GM12878 (cell line): ENCODE results near the gene DMXL1. TPM values are rescaled to one million over a fixed set of nuclear protein-coding genes. Genes with fewer than 3 reads are reported as not detected.

Source experiments
- ASH2L ChIP-seq: fragments of 300-600, 200-600 bp; sonication (generic); IDR thresholded peaks from 2 replicates; pipeline ENCODE4 v1.6.1; 2017; ENCODE audit warnings: low read depth, mild to moderate bottlenecking, borderline replicate concordance
- BCL3 ChIP-seq: IDR thresholded peaks from 2 replicates; pipeline ENCODE4 v1.6.1; 2011; ENCODE audit warnings: borderline replicate concordance, low read depth, mild to moderate bottlenecking, moderate library complexity, low read length; ENCODE audit not compliant: insufficient read depth, poor library complexity, severe bottlenecking
- BMI1 ChIP-seq: fragments of 450-650 bp; IDR thresholded peaks from 2 replicates; pipeline ENCODE4 v1.6.1; 2016; ENCODE audit warnings: mild to moderate bottlenecking, moderate library complexity, borderline replicate concordance
- CBX3 ChIP-seq: fragments of 200-600 bp; sonication (generic); IDR thresholded peaks from 2 replicates; pipeline ENCODE4 v1.6.1; 2016; ENCODE audit warnings: low read depth, borderline replicate concordance
- ELK1 ChIP-seq: IDR thresholded peaks from 2 replicates; pipeline ENCODE4 v1.6.1; 2012; ENCODE audit warnings: low read depth, low read length, improper control_type of control experiment
- EP300 ChIP-seq, 2 experiments: fragments of 150-350 bp in 1 of 2; IDR thresholded peaks; 2 replicates each; pipeline ENCODE4 v1.6.1; 2011 to 2012; ENCODE audit warnings: low read depth in 2 of 2, low read length in 2 of 2, borderline replicate concordance in 1 of 2, improper control_type of control experiment in 1 of 2, inconsistent platforms in 1 of 2; ENCODE audit not compliant: control insufficient read depth in 1 of 2
- FOXM1 ChIP-seq: IDR thresholded peaks from 2 replicates; pipeline ENCODE4 v1.6.1; 2012; ENCODE audit warnings: low read depth, mild to moderate bottlenecking, inconsistent platforms, low read length, moderate library complexity
- MAX ChIP-seq: IDR thresholded peaks from 2 replicates; pipeline ENCODE4 v1.6.1; 2012; ENCODE audit warnings: low read depth, low read length, improper control_type of control experiment
- MLLT1 ChIP-seq: fragments of 450-650 bp; IDR thresholded peaks from 2 replicates; pipeline ENCODE4 v1.6.1; 2016; ENCODE audit warnings: mild to moderate bottlenecking
- MXI1 ChIP-seq: fragments of 150-350 bp; IDR thresholded peaks from 2 replicates; pipeline ENCODE4 v1.6.1; 2011; ENCODE audit warnings: low read depth, mild to moderate bottlenecking, inconsistent platforms, low read length, improper control_type of control experiment
- NR2F1 ChIP-seq: fragments of 450-650 bp; conservative IDR thresholded peaks from 2 replicates; pipeline ENCODE4 v1.6.1; 2017; ENCODE audit warnings: mild to moderate bottlenecking
- NRF1 ChIP-seq: conservative IDR thresholded peaks from 2 replicates; pipeline ENCODE4 v1.6.1; 2011; ENCODE audit warnings: mild to moderate bottlenecking, low read depth, low read length, improper control_type of control experiment
- PRDM15 ChIP-seq: fragments of 450-650 bp; formaldehyde crosslinking; IDR thresholded peaks from 2 replicates; pipeline ENCODE4 v1.4.0; 2020; ENCODE audit warnings: mild to moderate bottlenecking, moderate library complexity
- RAD51 ChIP-seq: fragments of 450-650 bp; IDR thresholded peaks from 2 replicates; pipeline ENCODE4 v1.6.1; 2016; ENCODE audit warnings: moderate library complexity, mild to moderate bottlenecking, inconsistent platforms
- RB1 ChIP-seq: fragments of 450-650 bp; formaldehyde crosslinking; IDR thresholded peaks from 2 replicates; pipeline ENCODE4 v1.6.1; 2017; ENCODE audit warnings: mild to moderate bottlenecking, borderline replicate concordance
- TAF1 ChIP-seq: IDR thresholded peaks from 2 replicates; pipeline ENCODE4 v1.6.1; 2011; ENCODE audit warnings: mild to moderate bottlenecking, low read depth, low read length, borderline replicate concordance
- ZNF207 ChIP-seq: fragments of 450-650 bp; IDR thresholded peaks from 2 replicates; pipeline ENCODE4 v1.6.1; 2014; ENCODE audit warnings: antibody characterized with exemption, mild to moderate bottlenecking, borderline replicate concordance
- ZNF687 ChIP-seq: fragments of 450-650 bp; IDR thresholded peaks from 2 replicates; pipeline ENCODE4 v1.6.1; 2017; ENCODE audit warnings: mild to moderate bottlenecking, moderate library complexity
- polyA plus RNA-seq, 11 experiments: library from polyadenylated mRNA; depleted of rRNA in 4 of 11; unstranded in 6 of 11; stranded (reverse) in 5 of 11; fragments of >200 nt; fragmentation: Nextera tagmentation in 4 of 11; fragmentation: Illumina TruSeq in 1 of 11; extraction: Ambion mirVana in 4 of 11; extraction: Trizol in 1 of 11; gene quantifications; 1 replicate in 1 of 11; 2 replicates in 10 of 11; pipeline versions ENCODE4 v1.2.1 to v1.2.3, GENCODE V29; 2011 to 2016; ENCODE audit warnings: inconsistent platforms in 2 of 11, missing spikeins in 2 of 11, low read depth in 1 of 11
- total RNA-seq, 4 experiments: library from RNA; depleted of rRNA in 3 of 4; stranded (reverse); fragments of >200 nt in 3 of 4; fragmentation: Illumina TruSeq in 1 of 4; extraction: Trizol in 1 of 4; gene quantifications; 2 replicates each; pipeline versions ENCODE4 v1.2.1 to v1.2.3, GENCODE V29; 2013 to 2021

The DMXL1 gene
- total and polyA plus RNA-seq, 10 of the 15 experiments (the other 5 are each of a cell fraction or from before 2014, with no cell fraction given): 9.1 to 67.7 (median 34.1) TPM

- TF ChIP-seq MAX (no peak), MXI1 (no peak), BCL3 (no peak), ZNF207 (no peak), ASH2L (no peak), ZNF687 (no peak), ELK1 (no peak), PRDM15 (no peak), FOXM1 (peak; percentile 75; the same call in 1 of the 2 replicates), RB1 (no peak; the same call in 1 of the 2 replicates), RAD51 (no peak), NR2F1 (no peak), CBX3 (no peak), TAF1 (no peak), MLLT1 (no peak), NRF1 (no peak), EP300 (IDR thresholded peaks at IDR 0.05; ENCODE audit: borderline replicate concordance in 1 of 2, control insufficient read depth in 1 of 2, low read depth in 2 of 2, low read length in 2 of 2) (peak; percentile 67 to 76; a peak in 3 of 4 replicates), BMI1 (no peak)
These were observed 3.5 kb downstream of the DMXL1 start (continued) for GRCh38 chr5:119074419-119074818.
